Stimulated activated CD4-positive, alpha-beta T cell treated with anti-CD3 and anti-CD28 coated beads, Interleukin-12 subunit alpha, Interleukin-12 subunit beta, amount 100 ng/mL, for 48 hours (primary cell): ENCODE data around the gene PIGU.
"Not testable (repeated sequence)": the region's sequence is repeated elsewhere in the genome, so short reads cannot be mapped to it uniquely, and the experiment has no call there.

Experiments used
- DNase-seq, 3 donors: peaks; one replicate each; pipeline ENCODE4 v3.0.0-alpha.2; 2020; ENCODE audit warnings: low read depth in 2 of 3, low spot score in 1 of 3

PIGU gene

GRCh38 chr20:34706912-34707784, 30.3 kb upstream of the PIGU start:
- DNase-seq, result no peak

- DNase-seq, result no peak
These were observed 29.5 kb upstream of the PIGU start for GRCh38 chr20:34706302-34706875.

GRCh38 chr20:34705397-34706301, 28.8 kb upstream of the PIGU start:
- DNase-seq, result no peak

DNA sequence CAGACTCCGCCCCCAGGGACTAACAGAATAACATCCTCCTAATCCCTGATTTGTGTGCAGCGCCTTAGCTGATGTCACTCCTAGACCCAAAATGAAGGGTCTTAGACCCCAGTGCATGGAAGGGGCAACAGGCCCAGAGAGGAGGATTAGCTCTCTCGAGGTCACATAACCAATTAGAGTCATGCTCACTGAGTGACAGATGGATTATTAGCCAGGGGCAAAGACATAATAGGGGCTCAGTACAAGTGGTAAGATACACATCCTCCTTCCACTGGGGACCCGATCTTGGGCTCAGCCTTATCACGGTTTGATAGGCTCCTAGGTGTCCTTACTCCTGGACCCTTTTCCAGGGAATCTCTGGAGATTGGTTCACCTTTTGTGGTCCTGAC, 28.1 kb upstream of the PIGU start:
- no peak for DNase-seq

DNA sequence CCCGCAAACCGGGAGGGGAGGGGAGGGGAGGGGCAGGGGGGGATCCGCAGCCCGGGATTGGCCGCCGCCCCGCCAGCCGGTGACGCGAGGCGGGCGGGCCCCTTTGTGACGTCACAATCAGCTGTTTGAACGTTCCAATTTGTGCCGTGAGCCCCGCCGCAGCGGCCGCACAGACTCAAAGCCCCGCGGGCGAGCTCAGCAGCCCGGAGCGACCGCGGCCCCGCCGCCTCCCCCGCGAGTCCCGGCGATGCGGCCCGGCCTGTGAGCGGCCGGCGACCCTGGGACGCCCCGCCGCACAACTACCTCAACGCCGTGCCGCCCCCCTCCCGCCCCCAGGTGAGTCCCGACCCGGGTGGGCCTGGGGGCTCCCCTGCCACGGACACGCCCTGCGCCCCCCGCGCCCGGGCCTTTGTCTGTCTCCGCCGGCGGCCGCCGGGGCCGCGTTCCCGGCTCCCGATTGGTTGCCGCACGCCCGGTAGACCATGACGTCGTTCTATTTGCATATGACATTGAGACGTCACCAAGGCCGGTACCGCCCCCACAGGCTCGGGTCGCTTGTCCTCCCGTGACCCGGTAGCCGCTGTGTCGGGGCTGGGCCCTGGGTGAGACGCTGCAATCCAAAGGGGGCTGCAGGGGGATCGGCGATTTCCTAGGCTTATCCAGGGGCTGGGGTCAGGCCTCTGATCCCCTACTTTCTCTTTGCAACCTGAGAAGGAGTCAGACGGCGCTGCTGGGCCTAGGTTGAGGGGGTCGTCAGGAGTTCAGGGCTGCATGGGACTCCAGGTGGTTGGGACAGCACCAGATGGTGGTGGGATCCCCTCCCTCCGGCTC, 27.5 kb upstream of the PIGU start, which contains the start of gene TP53INP2:
TP53INP2 (plus strand) TSS at position 168 of the 831 bp plus-strand sequence. CDS start 4,396 bp downstream, outside the sequence.
- peak; percentile 66 to 72 (median 68) for DNase-seq

DNA sequence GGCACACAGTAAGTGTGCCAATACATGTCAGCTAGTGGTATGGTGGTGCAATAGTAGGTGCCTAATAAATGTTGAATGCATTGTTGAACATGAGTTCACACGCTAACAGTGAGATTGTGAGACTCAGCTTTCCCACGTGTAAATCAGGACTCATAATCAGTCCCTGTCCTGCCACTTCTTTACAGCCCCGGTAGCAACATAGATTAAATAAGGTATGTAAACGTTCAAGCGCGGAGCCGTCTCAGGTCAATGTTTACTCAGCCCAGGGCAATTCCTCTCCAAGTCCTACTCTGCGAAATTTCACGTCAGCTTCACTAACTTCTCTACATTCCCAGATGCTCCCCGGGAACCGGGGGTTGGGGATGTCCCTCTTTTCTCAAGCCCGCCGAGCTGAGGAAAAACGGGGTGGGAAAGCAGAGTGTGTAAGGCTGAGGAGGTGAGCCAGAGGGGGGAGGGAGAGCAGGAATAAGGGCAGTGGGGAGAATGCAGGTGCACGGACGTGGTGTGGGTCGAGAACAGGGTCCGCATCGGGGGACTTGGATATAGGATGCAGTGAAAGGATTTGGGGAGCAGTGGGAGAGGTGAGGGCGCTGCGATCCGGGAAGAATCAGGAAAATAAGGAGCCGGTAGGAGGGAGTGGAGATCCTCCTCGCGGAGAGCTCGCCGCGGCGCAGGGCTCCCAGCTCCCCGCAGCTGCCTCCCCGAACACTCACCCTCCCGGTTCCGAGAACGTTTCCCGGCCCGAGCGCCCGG, 26.7 kb upstream of the PIGU start:
- DNase-seq, result no peak

GRCh38 chr20:34703061-34703423, 26.1 kb upstream of the PIGU start:
- DNase-seq, result no peak

DNA sequence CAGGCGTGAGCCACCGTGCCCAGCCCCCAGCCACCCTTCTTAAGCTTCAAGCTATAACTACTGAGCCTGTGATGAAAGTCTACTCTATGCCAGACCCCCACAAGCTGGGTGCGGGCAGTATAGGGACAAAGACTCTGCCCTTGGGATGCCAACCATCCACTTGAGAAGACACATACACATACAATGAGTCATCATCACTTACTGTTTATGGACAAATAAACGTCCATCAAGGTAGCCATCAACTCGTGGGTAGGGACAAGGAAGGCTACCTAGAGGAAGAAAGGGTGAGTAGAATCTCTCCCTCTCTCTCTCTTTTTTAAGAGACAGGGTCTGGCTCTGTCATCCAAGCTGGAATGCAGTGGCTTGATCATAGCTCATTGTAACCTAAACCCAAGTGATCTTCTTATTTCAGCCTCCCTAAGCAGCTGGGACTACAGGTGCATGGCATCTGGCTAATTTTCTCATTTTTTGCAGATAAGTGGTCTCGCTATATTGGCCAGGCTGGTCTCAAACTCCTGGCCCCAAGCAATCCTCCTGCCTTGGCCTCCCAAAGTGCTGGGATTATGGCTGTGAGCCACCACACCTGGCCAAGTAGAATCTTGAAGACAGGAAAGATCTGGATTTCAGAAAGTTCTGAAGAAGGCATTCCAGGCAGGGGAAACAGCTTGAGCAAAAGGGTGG, 24.7 kb upstream of the PIGU start:
- DNase-seq, result no peak

DNA sequence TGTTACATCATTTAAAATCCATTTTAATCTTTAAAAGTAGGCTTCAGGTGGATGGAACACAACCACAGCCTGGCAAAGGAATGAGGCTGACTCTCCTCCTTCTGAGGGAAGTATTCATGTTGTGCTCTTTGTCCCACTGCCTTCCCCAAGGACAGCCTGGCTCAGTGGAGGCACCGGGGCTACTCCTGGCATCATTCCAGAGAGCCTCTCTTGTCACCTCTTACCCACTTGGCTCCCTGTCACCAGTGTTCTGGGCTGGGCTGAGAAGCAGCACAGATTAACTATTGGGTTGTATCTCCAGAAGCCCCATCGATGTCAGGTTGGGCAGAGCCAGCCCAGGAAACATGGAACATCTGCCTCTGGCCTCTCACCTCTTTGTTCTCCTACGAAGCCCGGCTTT, 16.5 kb upstream of the PIGU start:
- no peak for DNase-seq

- DNase-seq, result no peak
These were observed 14.9 kb upstream of the PIGU start for GRCh38 chr20:34691838-34692237.

GRCh38 chr20:34689486-34689885, 12.6 kb upstream of the PIGU start:
- DNase-seq, result no peak

- no peak for DNase-seq
These were observed 6.8 kb upstream of the PIGU start for GRCh38 chr20:34683667-34684066.

DNA sequence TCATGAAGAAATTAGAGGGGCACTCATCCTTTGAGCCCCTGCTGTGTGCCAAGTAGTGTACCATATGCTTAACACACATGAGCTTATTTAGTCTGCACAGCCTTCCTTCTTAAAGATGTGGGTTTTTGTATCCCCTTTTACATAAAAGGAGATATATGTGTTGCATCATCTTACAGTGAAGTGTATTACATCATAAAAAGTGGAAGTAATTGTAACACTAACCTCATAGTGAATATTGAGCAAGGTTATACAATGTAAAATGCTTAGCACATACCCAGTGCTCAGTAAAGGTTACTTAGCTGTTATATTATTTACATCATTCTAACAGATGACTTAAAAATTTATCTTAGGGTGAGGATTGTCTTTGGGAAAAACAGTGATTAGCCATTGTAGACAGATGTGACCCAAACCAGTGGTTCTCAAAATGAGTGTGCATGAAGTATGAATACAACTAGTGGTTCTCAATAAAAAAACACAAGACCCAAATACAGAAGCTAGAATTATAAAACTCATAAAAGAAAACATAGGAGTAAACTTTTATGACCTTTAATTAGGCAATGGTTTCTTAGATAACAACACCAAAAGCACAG, 3.8 kb upstream of the PIGU start:
- no peak for DNase-seq

DNA sequence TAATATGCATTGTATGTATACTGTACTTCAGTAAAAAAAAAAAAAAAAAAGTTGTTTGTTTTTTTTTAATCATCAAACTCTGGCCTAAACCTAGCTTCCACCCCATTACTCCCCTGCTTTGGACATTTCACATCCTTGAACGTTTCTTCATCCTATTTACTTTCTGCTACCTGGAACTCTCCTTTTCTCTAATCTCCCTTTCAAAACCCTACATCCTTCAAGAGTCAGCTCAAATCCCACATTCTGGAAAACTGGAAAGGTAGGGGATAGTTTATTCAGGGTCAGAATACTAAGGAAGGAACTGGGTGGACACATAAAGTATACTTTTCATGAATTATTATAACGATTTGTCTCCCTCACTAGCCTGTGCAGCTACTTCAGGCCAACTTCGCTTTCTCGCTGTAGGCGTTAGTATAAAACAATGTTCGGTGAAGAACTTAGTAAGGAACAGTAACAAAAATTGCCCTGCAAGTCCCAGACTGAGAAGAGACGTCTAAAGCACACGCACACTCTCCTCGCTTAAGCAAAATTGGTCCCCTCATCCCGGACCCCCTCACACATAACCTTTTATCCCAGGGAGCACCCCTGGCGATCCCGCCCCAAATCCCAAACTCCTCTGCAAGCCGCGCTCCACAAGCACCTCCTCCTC, 775 bp downstream of the PIGU start:
- no peak for DNase-seq

DNA sequence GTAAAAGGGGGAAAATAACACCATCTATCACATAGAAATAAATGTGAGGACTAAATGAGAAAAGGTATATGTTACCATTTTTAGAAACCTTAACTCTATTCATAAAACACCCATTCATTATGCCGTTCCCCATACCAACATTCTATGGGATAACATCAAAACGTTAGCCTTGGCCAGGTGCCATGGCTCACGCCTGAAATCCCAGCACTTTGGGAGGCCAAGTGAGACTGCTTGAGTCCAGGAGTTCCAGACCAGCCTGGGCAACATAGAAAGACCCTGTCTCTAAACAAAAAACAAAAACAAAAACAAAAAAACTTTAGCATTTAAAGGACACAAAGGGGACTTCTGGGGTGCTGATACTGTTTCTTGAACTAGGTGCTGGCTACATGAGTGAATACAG, 1.3 kb downstream of the PIGU start:
- DNase-seq, result no peak

- no peak for DNase-seq
These were observed 3.5 kb downstream of the PIGU start for GRCh38 chr20:34673412-34673811.

DNA sequence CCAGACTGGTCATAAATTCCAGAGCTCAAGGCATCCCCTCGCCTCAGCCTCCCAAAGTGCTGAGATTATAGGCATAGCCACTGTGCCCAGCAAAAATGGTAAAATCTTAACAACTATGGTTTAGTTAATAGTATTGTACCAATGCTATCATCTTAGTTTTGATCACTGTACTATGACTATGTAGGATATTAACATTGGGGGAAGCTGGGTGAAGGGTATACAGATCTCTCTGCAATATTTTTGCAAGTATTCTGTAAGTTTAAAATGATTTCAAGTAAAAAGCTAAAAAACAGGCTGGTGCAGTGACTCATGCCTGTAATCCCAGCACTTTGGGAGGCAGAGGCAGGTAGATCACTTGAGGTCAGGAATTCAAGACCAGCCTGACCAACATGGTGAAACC, 7.8 kb downstream of the PIGU start:
- DNase-seq, result no peak

GRCh38 chr20:34664751-34665150, 12.1 kb downstream of the PIGU start:
- not testable (repeated sequence) for DNase-seq
